T-cell (primary cell): ENCODE data around the gene UGGT2. TPM values are rescaled to one million over a fixed set of nuclear protein-coding genes. Genes with fewer than 3 reads are reported as not detected.

Experiments
- ATAC-seq, 4 experiments: fragments of 200-7000 bp in 3 of 4; fragments of 150-1000 bp in 1 of 4; cut with Tn5 transposase; replicated peaks in 1 of 4; 1 replicate in 3 of 4; 2 replicates in 1 of 4; pipeline ENCODE4 v1.10.0; 2021; ENCODE audit warnings: moderate library complexity in 3 of 4, mild to moderate bottlenecking in 2 of 4, moderate number of reproducible peaks in 1 of 4
- CTCF ChIA-PET, 2 donors: fragments of 300-600 bp; sonication (Branson Sonifier 250); formaldehyde crosslinking; loops; one replicate each; lab custom pipeline; 2022; ENCODE audit warnings: antibody characterized with exemption in 2 of 2; lab: Charles Lee
- POLR2A ChIA-PET, 2 donors: fragments of 300-600 bp; sonication (Branson Sonifier 250); formaldehyde crosslinking; loops; one replicate each; lab custom pipeline; 2022; ENCODE audit warnings: antibody characterized with exemption in 2 of 2; lab: Charles Lee
- DNase-seq, 35 experiments: peaks; one replicate each; pipeline versions ENCODE4 v3.0.0 to v3.0.0-alpha.2; 2013 to 2023
- H3K27ac ChIP-seq: one replicate; pipeline ENCODE4 v1.5.1; 2013; ENCODE audit warnings: low read length
- H3K27me3 ChIP-seq, 2 experiments: replicated peaks in 1 of 2; 1 replicate in 1 of 2; 2 replicates in 1 of 2; pipeline versions ENCODE4 v1.6.1 to v1.7.0; 2013; ENCODE audit warnings: low read length in 1 of 2, mixed read lengths in 1 of 2; ENCODE audit not compliant: control insufficient read depth in 2 of 2, insufficient read depth in 2 of 2; ENCODE audit errors: extremely low read depth in 1 of 2
- H3K36me3 ChIP-seq, 2 donors: 1 replicate in 1 of 2; 2 replicates in 1 of 2; pipeline versions ENCODE4 v1.6.1 to v1.7.0; 2013; ENCODE audit warnings: low read length in 1 of 2; ENCODE audit not compliant: control insufficient read depth in 2 of 2, insufficient read depth in 1 of 2; ENCODE audit errors: extremely low read depth in 1 of 2
- H3K4me1 ChIP-seq, 2 experiments: 1 replicate in 1 of 2; 2 replicates in 1 of 2; pipeline versions ENCODE4 v1.6.1 to v1.7.0; 2013; ENCODE audit warnings: low read length in 2 of 2, mixed read lengths in 1 of 2; ENCODE audit not compliant: insufficient read depth in 2 of 2, control insufficient read depth in 1 of 2; ENCODE audit errors: extremely low read depth in 1 of 2
- H3K4me3 ChIP-seq, 2 donors: 1 replicate in 1 of 2; 2 replicates in 1 of 2; pipeline versions ENCODE4 v1.5.1 to v1.7.0; 2013; ENCODE audit warnings: mild to moderate bottlenecking in 2 of 2, low read length in 1 of 2, moderate library complexity in 1 of 2; ENCODE audit not compliant: control insufficient read depth in 1 of 2; ENCODE audit errors: extremely low read depth in 1 of 2
- H3K9me3 ChIP-seq: 2 replicates; pipeline ENCODE4 v1.7.0; 2013
- H3K27ac Mint-ChIP-seq, 2 donors: one replicate each; pipeline ENCODE4 v1.8.0; 2020 to 2021; ENCODE audit warnings: mild to moderate bottlenecking in 2 of 2, mixed read lengths in 2 of 2
- H3K27me3 Mint-ChIP-seq, 2 donors: one replicate each; pipeline ENCODE4 v1.8.0; 2021 to 2022; ENCODE audit warnings: mixed read lengths in 2 of 2
- H3K36me3 Mint-ChIP-seq: one replicate; pipeline ENCODE4 v1.8.0; 2021; ENCODE audit warnings: mixed read lengths
- H3K4me1 Mint-ChIP-seq, 3 donors: one replicate each; pipeline ENCODE4 v1.8.0; 2020 to 2022; ENCODE audit warnings: mixed read lengths in 3 of 3, mild to moderate bottlenecking in 1 of 3
- H3K4me3 Mint-ChIP-seq, 3 donors: one replicate each; pipeline ENCODE4 v1.8.0; 2020 to 2022; ENCODE audit warnings: mild to moderate bottlenecking in 3 of 3, mixed read lengths in 3 of 3, moderate library complexity in 3 of 3
- H3K9me3 Mint-ChIP-seq, 3 donors: one replicate each; pipeline ENCODE4 v1.8.0; 2020 to 2022; ENCODE audit warnings: mixed read lengths in 3 of 3
- WGBS: methylation state at CpG from one replicate; pipeline ENCODE4 v1.1.5; 2013; ENCODE audit warnings: missing lambda C conversion rate; ENCODE audit not compliant: insufficient coverage; 5-methylcytosine and 5-hydroxymethylcytosine counted together
- total RNA-seq, 35 experiments: library from RNA in 6 of 35; stranded (reverse) in 6 of 35; fragments of 120-200 nt in 1 of 35; gene quantifications; one replicate each; pipeline versions ENCODE4 v1.2.1 to v1.2.4 and lab custom pipeline; 2013 to 2026

Gene UGGT2
- total RNA-seq, 5 donors from 2014 or later (not counting 1 experiment from before 2014, with no cell fraction given), result 0.13 to 0.59 (median 0.42) TPM; not detected in 1

DNA sequence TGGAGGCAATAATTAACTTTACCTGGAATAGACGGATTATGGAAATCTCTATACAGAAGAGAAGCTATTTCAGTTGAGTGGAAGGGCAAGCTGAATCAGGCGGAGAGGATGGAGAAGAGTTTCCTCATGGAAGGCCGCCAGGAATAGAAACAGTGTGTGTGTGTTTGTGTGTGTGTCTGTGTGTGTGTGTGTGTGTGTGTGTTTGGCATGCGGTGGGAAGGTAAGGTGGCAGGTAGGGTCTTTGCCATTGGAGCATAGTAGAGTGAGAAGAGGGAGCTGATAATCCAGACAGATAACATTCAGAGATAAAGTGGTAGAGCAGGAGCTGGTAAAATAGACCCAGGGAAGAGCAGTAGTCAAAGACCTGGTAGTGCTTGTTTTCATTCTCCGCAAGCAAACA is 27.5 kb upstream of the UGGT2 start:
- Histone ChIP-seq H3K4me3 (no peak overlapping the region), H3K9me3 (no peaks in the 10 kb centered on the region), H3K4me1 (no peaks in the 10 kb centered on the region), H3K27me3 (peaks cover 0 to 4% of the 10 kb centered on the region in 2 experiments), H3K36me3 (no peaks in the 10 kb centered on the region), H3K27ac (no peak overlapping the region)
- 84% methylated on average over 4 of the region's 5 CpGs for WGBS
- POLR2A ChIA-PET, result no interaction called here
- no peak for ATAC-seq
- no peak for DNase-seq
- Mint-ChIP-seq H3K4me1 (no peaks in the 10 kb centered on the region), H3K36me3 (no peaks in the 10 kb centered on the region), H3K27me3 (peaks cover 0 to 3% of the 10 kb centered on the region in 2 donors), H3K4me3 (no peak overlapping the region), H3K27ac (no peak overlapping the region), H3K9me3 (peaks cover 0 to 22% (median 6%) of the 10 kb centered on the region in 3 donors)
- CTCF ChIA-PET, result interaction anchor here in 1 of 2 donors (0.7 kb wide), 1 partner anchor 11 kb away, joined by 4 read pairs; no protein-coding TSS in a partner anchor

GRCh38 chr13:96075953-96076543 is 22.8 kb upstream of the UGGT2 start:
- CTCF ChIA-PET, result no interaction called here
- no peak overlapping the region for H3K27ac ChIP-seq
- no peaks in the 10 kb centered on the region for H3K36me3 ChIP-seq
- H3K27me3 Mint-ChIP-seq, result no peaks in the 10 kb centered on the region
- H3K4me1 Mint-ChIP-seq, result no peaks in the 10 kb centered on the region
- H3K36me3 Mint-ChIP-seq, result no peaks in the 10 kb centered on the region
- H3K4me3 Mint-ChIP-seq, result no peak overlapping the region
- H3K4me1 ChIP-seq, result no peaks in the 10 kb centered on the region
- no peak for DNase-seq
- POLR2A ChIA-PET, result no interaction called here
- H3K27me3 ChIP-seq, result no peaks in the 10 kb centered on the region
- no peak for ATAC-seq
- WGBS, result no CpG with 5 or more reads among the region's 3 CpGs
- H3K9me3 Mint-ChIP-seq, result peaks cover 2 to 24% (median 7%) of the 10 kb centered on the region in 3 donors
- no peaks in the 10 kb centered on the region for H3K9me3 ChIP-seq
- no peak overlapping the region for H3K27ac Mint-ChIP-seq
- no peak overlapping the region for H3K4me3 ChIP-seq

DNA sequence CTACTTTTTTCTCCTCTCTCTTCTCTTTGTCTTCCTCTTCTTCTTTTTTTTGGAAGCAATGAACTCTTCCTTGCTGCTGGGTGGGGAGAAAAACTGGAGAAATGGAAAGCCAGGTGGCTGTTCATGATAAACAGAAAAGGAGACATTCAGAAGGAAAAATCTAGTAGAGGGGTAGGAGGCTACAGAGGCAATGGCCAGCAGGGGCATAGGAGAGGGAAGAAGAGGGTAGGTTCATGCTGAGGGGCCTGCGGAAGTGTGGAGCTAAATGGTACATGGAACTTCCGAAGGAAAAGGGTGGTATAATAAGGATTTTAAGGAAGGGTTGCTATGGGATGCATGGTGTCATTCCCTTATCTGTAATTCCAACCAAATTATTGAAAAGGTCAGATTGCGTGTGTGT is 19.2 kb upstream of the UGGT2 start:
- Mint-ChIP-seq H3K27ac (no peak overlapping the region), H3K4me1 (no peaks in the 10 kb centered on the region), H3K27me3 (no peaks in the 10 kb centered on the region), H3K4me3 (no peak overlapping the region), H3K9me3 (peaks cover 2 to 19% (median 15%) of the 10 kb centered on the region in 3 donors), H3K36me3 (no peaks in the 10 kb centered on the region)
- POLR2A ChIA-PET, result no interaction called here
- H3K27me3 ChIP-seq, result no peaks in the 10 kb centered on the region
- H3K9me3 ChIP-seq, result no peaks in the 10 kb centered on the region
- H3K4me3 ChIP-seq, result no peak overlapping the region
- ATAC-seq (no peak), DNase-seq (no peak)
- CTCF ChIA-PET, result no interaction called here
- no peaks in the 10 kb centered on the region for H3K36me3 ChIP-seq
- WGBS, result 100% methylated on average over 1 of the region's 3 CpGs
- H3K27ac ChIP-seq, result no peak overlapping the region
- H3K4me1 ChIP-seq, result no peaks in the 10 kb centered on the region

- no peak for ATAC-seq
- peaks cover 0 to 15% (median 15%) of the 10 kb centered on the region in 3 donors for H3K9me3 Mint-ChIP-seq
- H3K4me1 ChIP-seq, result no peaks in the 10 kb centered on the region
- no peak overlapping the region for H3K27ac ChIP-seq
- WGBS, result no CpG with 5 or more reads among the region's 6 CpGs
- no peaks in the 10 kb centered on the region for H3K27me3 ChIP-seq
- no peaks in the 10 kb centered on the region for H3K36me3 ChIP-seq
- CTCF ChIA-PET, result no interaction called here
- POLR2A ChIA-PET, result no interaction called here
- DNase-seq, result no peak
- H3K27me3 Mint-ChIP-seq, result no peaks in the 10 kb centered on the region
- no peak overlapping the region for H3K4me3 Mint-ChIP-seq
- no peaks in the 10 kb centered on the region for H3K4me1 Mint-ChIP-seq
- no peak overlapping the region for H3K27ac Mint-ChIP-seq
- no peaks in the 10 kb centered on the region for H3K9me3 ChIP-seq
- H3K4me3 ChIP-seq, result no peak overlapping the region
- no peaks in the 10 kb centered on the region for H3K36me3 Mint-ChIP-seq
Measured at GRCh38 chr13:96071504-96071903, 18.3 kb upstream of the UGGT2 start.

GRCh38 chr13:96068729-96069128 is 15.5 kb upstream of the UGGT2 start:
- H3K9me3 ChIP-seq, result no peaks in the 10 kb centered on the region
- CTCF ChIA-PET, result no interaction called here
- no CpG with 5 or more reads among the region's 2 CpGs for WGBS
- Mint-ChIP-seq H3K4me3 (no peak overlapping the region), H3K27me3 (no peaks in the 10 kb centered on the region), H3K9me3 (peaks cover 0 to 13% (median 12%) of the 10 kb centered on the region in 3 donors), H3K27ac (no peak overlapping the region), H3K4me1 (no peaks in the 10 kb centered on the region), H3K36me3 (no peaks in the 10 kb centered on the region)
- no peak for DNase-seq
- POLR2A ChIA-PET, result no interaction called here
- no peaks in the 10 kb centered on the region for H3K4me1 ChIP-seq
- H3K27me3 ChIP-seq, result no peaks in the 10 kb centered on the region
- no peak overlapping the region for H3K27ac ChIP-seq
- no peak overlapping the region for H3K4me3 ChIP-seq
- H3K36me3 ChIP-seq, result no peaks in the 10 kb centered on the region
- ATAC-seq, result no peak

- Mint-ChIP-seq H3K27ac (no peak overlapping the region), H3K9me3 (peaks cover 0 to 10% (median 8%) of the 10 kb centered on the region in 3 donors), H3K4me1 (no peaks in the 10 kb centered on the region), H3K27me3 (no peaks in the 10 kb centered on the region), H3K36me3 (no peaks in the 10 kb centered on the region), H3K4me3 (no peak overlapping the region)
- no peak for ATAC-seq
- 100% methylated on average over 1 of the region's 2 CpGs for WGBS
- Histone ChIP-seq H3K36me3 (no peaks in the 10 kb centered on the region), H3K4me1 (no peaks in the 10 kb centered on the region), H3K27ac (no peak overlapping the region), H3K4me3 (no peak overlapping the region), H3K9me3 (no peaks in the 10 kb centered on the region), H3K27me3 (peaks cover 0 to 2% of the 10 kb centered on the region in 2 experiments)
- no peak for DNase-seq
- ChIA-PET CTCF (no interaction called here), POLR2A (no interaction called here)
Measured at GRCh38 chr13:96065849-96066248, 12.6 kb upstream of the UGGT2 start.
